ENCODE data around the gene TMEM217. TPM values are rescaled to one million over a fixed set of nuclear protein-coding genes. Genes with fewer than 3 reads are reported as not detected.

Gene TMEM217
- total RNA-seq, 5 donors from 2014 or later (not counting 1 experiment from before 2014, with no cell fraction given): 0.22 to 1.3 (median 0.49) TPM

DNA sequence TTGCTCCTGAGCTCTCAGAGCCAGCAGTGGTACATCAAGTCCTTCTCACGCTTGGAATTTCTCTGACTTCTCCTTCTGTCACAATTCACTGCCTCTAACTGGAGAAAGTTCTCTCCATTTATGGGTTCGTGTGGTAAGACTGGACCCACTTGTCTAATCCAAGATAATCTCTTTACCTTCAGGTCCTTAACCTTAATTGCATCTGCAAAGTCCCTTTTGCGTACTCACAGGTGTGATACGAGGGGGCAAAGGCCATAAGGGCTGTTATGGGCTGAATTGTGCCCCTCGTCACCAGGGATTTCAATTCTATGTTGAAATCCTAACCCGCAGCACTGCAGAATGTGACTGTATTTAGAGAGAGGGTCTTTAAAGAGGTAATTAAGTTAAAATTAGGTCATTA, 27.8 kb downstream of the TMEM217 start:
- ATAC-seq (replicated peaks in 1 of 4): no peak
- Histone ChIP-seq H3K4me3 (ENCODE audit: control insufficient read depth in 1 of 2, extremely low read depth in 1 of 2, low read length in 1 of 2) (no peak overlapping the region), H3K9me3 (no peaks in the 10 kb centered on the region), H3K27me3 (replicated peaks in 1 of 2; ENCODE audit: control insufficient read depth in 2 of 2, extremely low read depth in 1 of 2, insufficient read depth in 2 of 2, low read length in 1 of 2) (no peaks in the 10 kb centered on the region), H3K4me1 (ENCODE audit: control insufficient read depth in 1 of 2, extremely low read depth in 1 of 2, insufficient read depth in 2 of 2, low read length in 2 of 2) (no peaks in the 10 kb centered on the region), H3K36me3 (ENCODE audit: control insufficient read depth in 2 of 2, extremely low read depth in 1 of 2, insufficient read depth in 1 of 2, low read length in 1 of 2) (no peaks in the 10 kb centered on the region), H3K27ac (ENCODE audit: low read length) (no peak overlapping the region)
- H3K4me3 Mint-ChIP-seq: no peak overlapping the region
- peaks cover 0 to 4% of the 10 kb centered on the region in 2 donors for H3K27me3 Mint-ChIP-seq
- no peaks in the 10 kb centered on the region for H3K36me3 Mint-ChIP-seq
- CTCF ChIA-PET: no interaction called here
- 97% methylated on average over 5 of the region's 6 CpGs for WGBS (ENCODE audit: insufficient coverage)
- no peak for DNase-seq
- H3K4me1 Mint-ChIP-seq: no peaks in the 10 kb centered on the region
- POLR2A ChIA-PET: no interaction called here
- H3K9me3 Mint-ChIP-seq: no peaks in the 10 kb centered on the region
- no peak overlapping the region for H3K27ac Mint-ChIP-seq

- H3K4me1 ChIP-seq (ENCODE audit: control insufficient read depth in 1 of 2, extremely low read depth in 1 of 2, insufficient read depth in 2 of 2, low read length in 2 of 2): peaks cover 3 to 13% of the 10 kb centered on the region in 2 experiments
- H3K36me3 ChIP-seq (ENCODE audit: control insufficient read depth in 2 of 2, extremely low read depth in 1 of 2, insufficient read depth in 1 of 2, low read length in 1 of 2): no peaks in the 10 kb centered on the region
- no peak overlapping the region for H3K4me3 Mint-ChIP-seq
- no peaks in the 10 kb centered on the region for H3K27me3 ChIP-seq (replicated peaks in 1 of 2; ENCODE audit: control insufficient read depth in 2 of 2, extremely low read depth in 1 of 2, insufficient read depth in 2 of 2, low read length in 1 of 2)
- no peaks in the 10 kb centered on the region for H3K27me3 Mint-ChIP-seq
- H3K4me3 ChIP-seq (ENCODE audit: control insufficient read depth in 1 of 2, extremely low read depth in 1 of 2, low read length in 1 of 2): no peak overlapping the region
- no peaks in the 10 kb centered on the region for H3K9me3 Mint-ChIP-seq
- H3K9me3 ChIP-seq: no peaks in the 10 kb centered on the region
- ChIA-PET POLR2A (interaction anchor here in 1 of 2 donors (0.5 kb wide), 1 partner anchor 248 kb away, joined by 7 read pairs; no protein-coding TSS in a partner anchor), CTCF (interaction anchor here (0.5 to 0.7 kb wide), 3 partner anchors 14 to 349 kb away, joined by 3 to 5 read pairs (median 4); no protein-coding TSS in a partner anchor)
- DNase-seq (no peak), ATAC-seq (replicated peaks in 1 of 4) (no peak)
- no peak overlapping the region for H3K27ac Mint-ChIP-seq
- H3K36me3 Mint-ChIP-seq: no peaks in the 10 kb centered on the region
- WGBS (ENCODE audit: insufficient coverage): 84% methylated on average over 3 of the region's 5 CpGs
- peaks cover 9 to 12% (median 11%) of the 10 kb centered on the region in 3 donors for H3K4me1 Mint-ChIP-seq
- H3K27ac ChIP-seq (ENCODE audit: low read length): no peak overlapping the region
Observed at GRCh38 chr6:37225350-37226169, 32.4 kb downstream of the TMEM217 start.

DNA sequence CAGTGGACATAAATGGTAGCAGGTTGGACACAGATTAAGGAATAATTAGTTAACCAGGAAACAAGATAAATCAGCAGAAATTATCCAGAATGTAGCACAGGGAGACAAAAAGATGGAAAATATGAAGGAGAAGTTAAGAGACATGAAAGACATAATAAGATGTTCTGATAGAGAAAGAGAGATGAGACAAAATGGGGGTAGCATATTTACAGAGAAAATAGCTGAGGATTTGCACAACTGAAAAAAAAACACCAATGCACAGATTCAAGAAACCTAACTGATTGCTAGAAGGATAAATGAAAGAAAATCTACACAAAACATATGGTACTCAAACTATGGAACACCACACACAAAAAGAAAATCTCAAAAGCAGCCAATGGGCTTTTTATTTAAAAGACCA, 35.0 kb downstream of the TMEM217 start:
- Histone ChIP-seq H3K4me1 (ENCODE audit: control insufficient read depth in 1 of 2, extremely low read depth in 1 of 2, insufficient read depth in 2 of 2, low read length in 2 of 2) (peaks cover 3 to 13% of the 10 kb centered on the region in 2 experiments), H3K9me3 (no peaks in the 10 kb centered on the region), H3K36me3 (ENCODE audit: control insufficient read depth in 2 of 2, extremely low read depth in 1 of 2, insufficient read depth in 1 of 2, low read length in 1 of 2) (no peaks in the 10 kb centered on the region), H3K27me3 (replicated peaks in 1 of 2; ENCODE audit: control insufficient read depth in 2 of 2, extremely low read depth in 1 of 2, insufficient read depth in 2 of 2, low read length in 1 of 2) (no peaks in the 10 kb centered on the region), H3K4me3 (ENCODE audit: control insufficient read depth in 1 of 2, extremely low read depth in 1 of 2, low read length in 1 of 2) (peak overlapping the region; percentile 72 to 88), H3K27ac (ENCODE audit: low read length) (no peak overlapping the region)
- ChIA-PET POLR2A (interaction anchor here (0.6 to 0.9 kb wide), 2 partner anchors 10 to 746 kb away, joined by 4 read pairs; no protein-coding TSS in a partner anchor), CTCF (interaction anchor here in 1 of 2 donors (0.6 to 1.0 kb wide), 3 partner anchors 13 to 49 kb away, joined by 3 read pairs; no protein-coding TSS in a partner anchor)
- DNase-seq: no peak
- peaks cover 9 to 12% (median 11%) of the 10 kb centered on the region in 3 donors for H3K4me1 Mint-ChIP-seq
- H3K27me3 Mint-ChIP-seq: no peaks in the 10 kb centered on the region
- H3K9me3 Mint-ChIP-seq: no peaks in the 10 kb centered on the region
- H3K27ac Mint-ChIP-seq: peak overlapping the region in 1 of 2 donors; percentile 1
- H3K36me3 Mint-ChIP-seq: no peaks in the 10 kb centered on the region
- H3K4me3 Mint-ChIP-seq: peak overlapping the region; percentile 78 to 84 (median 80)
- no peak for ATAC-seq (replicated peaks in 1 of 4)

GRCh38 chr6:37222125-37222967, 35.6 kb downstream of the TMEM217 start:
- DNase-seq: peak; percentile 44 to 75 (median 61)
- Histone ChIP-seq H3K9me3 (no peaks in the 10 kb centered on the region), H3K27me3 (replicated peaks in 1 of 2; ENCODE audit: control insufficient read depth in 2 of 2, extremely low read depth in 1 of 2, insufficient read depth in 2 of 2, low read length in 1 of 2) (no peaks in the 10 kb centered on the region), H3K4me3 (ENCODE audit: control insufficient read depth in 1 of 2, extremely low read depth in 1 of 2, low read length in 1 of 2) (peak overlapping the region; percentile 72 to 88), H3K36me3 (ENCODE audit: control insufficient read depth in 2 of 2, extremely low read depth in 1 of 2, insufficient read depth in 1 of 2, low read length in 1 of 2) (no peaks in the 10 kb centered on the region), H3K4me1 (ENCODE audit: control insufficient read depth in 1 of 2, extremely low read depth in 1 of 2, insufficient read depth in 2 of 2, low read length in 2 of 2) (peaks cover 3 to 13% of the 10 kb centered on the region in 2 experiments), H3K27ac (ENCODE audit: low read length) (no peak overlapping the region)
- peak; percentile 91 to 96 (median 93) for ATAC-seq (replicated peaks in 1 of 4)
- Mint-ChIP-seq H3K9me3 (no peaks in the 10 kb centered on the region), H3K4me1 (peaks cover 9 to 12% (median 11%) of the 10 kb centered on the region in 3 donors), H3K36me3 (no peaks in the 10 kb centered on the region), H3K27me3 (no peaks in the 10 kb centered on the region), H3K27ac (peak overlapping the region in 1 of 2 donors; percentile 1), H3K4me3 (peak overlapping the region; percentile 78 to 84 (median 80))
- ChIA-PET POLR2A (interaction anchor here (0.6 to 0.7 kb wide), 2 partner anchors 556 to 745 kb away, joined by 3 to 4 read pairs; no protein-coding TSS in a partner anchor), CTCF (interaction anchor here (0.6 to 1.4 kb wide), 4 partner anchors 12 to 204 kb away, joined by 3 to 4 read pairs (median 4); no protein-coding TSS in a partner anchor)
- WGBS (ENCODE audit: insufficient coverage): 1% methylated on average over 38 of the region's 39 CpGs

- Mint-ChIP-seq H3K27me3 (no peaks in the 10 kb centered on the region), H3K4me3 (peak overlapping the region; percentile 78 to 84 (median 80)), H3K9me3 (no peaks in the 10 kb centered on the region), H3K4me1 (peaks cover 9 to 12% (median 11%) of the 10 kb centered on the region in 3 donors), H3K27ac (no peak overlapping the region), H3K36me3 (no peaks in the 10 kb centered on the region)
- DNase-seq (no peak), ATAC-seq (replicated peaks in 1 of 4) (no peak)
- peaks cover 3 to 13% of the 10 kb centered on the region in 2 experiments for H3K4me1 ChIP-seq (ENCODE audit: control insufficient read depth in 1 of 2, extremely low read depth in 1 of 2, insufficient read depth in 2 of 2, low read length in 2 of 2)
- no peaks in the 10 kb centered on the region for H3K27me3 ChIP-seq (replicated peaks in 1 of 2; ENCODE audit: control insufficient read depth in 2 of 2, extremely low read depth in 1 of 2, insufficient read depth in 2 of 2, low read length in 1 of 2)
- WGBS (ENCODE audit: insufficient coverage): 77% methylated on average over 5 of the region's 6 CpGs
- H3K4me3 ChIP-seq (ENCODE audit: control insufficient read depth in 1 of 2, extremely low read depth in 1 of 2, low read length in 1 of 2): peak overlapping the region; percentile 72 to 88
- ChIA-PET POLR2A (interaction anchor here in 1 of 2 donors (0.7 kb wide), 1 partner anchor 555 kb away, joined by 3 read pairs; no protein-coding TSS in a partner anchor), CTCF (interaction anchor here (0.6 to 1.4 kb wide), 5 partner anchors 15 to 1054 kb away, joined by 3 to 4 read pairs (median 4); partner anchors contain the start of gene TMEM217 (in 1 of the 2))
- no peak overlapping the region for H3K27ac ChIP-seq (ENCODE audit: low read length)
- H3K36me3 ChIP-seq (ENCODE audit: control insufficient read depth in 2 of 2, extremely low read depth in 1 of 2, insufficient read depth in 1 of 2, low read length in 1 of 2): no peaks in the 10 kb centered on the region
- no peaks in the 10 kb centered on the region for H3K9me3 ChIP-seq
Observed at GRCh38 chr6:37221585-37222124, 36.3 kb downstream of the TMEM217 start.

DNA sequence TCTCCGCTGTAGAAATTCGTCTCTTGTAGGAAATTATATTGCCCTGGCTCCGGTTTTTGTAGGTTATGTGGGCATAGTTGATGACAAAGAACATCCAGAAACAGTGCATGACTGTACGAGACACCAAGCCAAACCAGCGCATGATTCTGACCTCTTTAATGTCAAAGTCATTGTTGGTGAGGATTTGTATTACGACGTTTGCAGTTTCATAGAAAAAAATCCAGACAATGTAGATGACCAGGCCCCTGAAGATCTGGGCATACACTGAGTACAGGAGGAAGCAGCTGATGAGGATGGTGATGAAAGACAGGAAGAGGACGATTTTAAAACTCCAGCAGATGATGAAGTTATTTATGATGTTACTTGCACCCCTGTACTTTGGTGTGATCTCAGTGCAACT, 39.4 kb downstream of the TMEM217 start:
- POLR2A ChIA-PET: no interaction called here
- no peak overlapping the region for H3K27ac ChIP-seq (ENCODE audit: low read length)
- CTCF ChIA-PET: no interaction called here

More for the DNA sequence above, 39.4 kb downstream of the TMEM217 start:
- Mint-ChIP-seq H3K4me3 (no peak overlapping the region), H3K4me1 (peaks cover 9 to 12% (median 11%) of the 10 kb centered on the region in 3 donors), H3K27ac (no peak overlapping the region), H3K36me3 (no peaks in the 10 kb centered on the region), H3K27me3 (no peaks in the 10 kb centered on the region), H3K9me3 (no peaks in the 10 kb centered on the region)
- WGBS (ENCODE audit: insufficient coverage): 86% methylated on average over 8 of the region's 8 CpGs
- no peak overlapping the region for H3K4me3 ChIP-seq (ENCODE audit: control insufficient read depth in 1 of 2, extremely low read depth in 1 of 2, low read length in 1 of 2)
- H3K9me3 ChIP-seq: no peaks in the 10 kb centered on the region
- DNase-seq (no peak), ATAC-seq (replicated peaks in 1 of 4) (no peak)
- peaks cover 3 to 13% of the 10 kb centered on the region in 2 experiments for H3K4me1 ChIP-seq (ENCODE audit: control insufficient read depth in 1 of 2, extremely low read depth in 1 of 2, insufficient read depth in 2 of 2, low read length in 2 of 2)
- H3K27me3 ChIP-seq (replicated peaks in 1 of 2; ENCODE audit: control insufficient read depth in 2 of 2, extremely low read depth in 1 of 2, insufficient read depth in 2 of 2, low read length in 1 of 2): no peaks in the 10 kb centered on the region
- no peaks in the 10 kb centered on the region for H3K36me3 ChIP-seq (ENCODE audit: control insufficient read depth in 2 of 2, extremely low read depth in 1 of 2, insufficient read depth in 1 of 2, low read length in 1 of 2)

Data from T-cell (primary cell).